GM12874 (cell line): Measurements from ENCODE around the gene TNRC6B.

ENCODE experiments used
- CTCF ChIP-seq: IDR thresholded peaks from 2 replicates; pipeline ENCODE4 v1.5.1; 2011; ENCODE audit warnings: low read depth, mild to moderate bottlenecking, control low read depth, low read length, moderate library complexity; ENCODE audit not compliant: insufficient read depth

The TNRC6B gene

DNA sequence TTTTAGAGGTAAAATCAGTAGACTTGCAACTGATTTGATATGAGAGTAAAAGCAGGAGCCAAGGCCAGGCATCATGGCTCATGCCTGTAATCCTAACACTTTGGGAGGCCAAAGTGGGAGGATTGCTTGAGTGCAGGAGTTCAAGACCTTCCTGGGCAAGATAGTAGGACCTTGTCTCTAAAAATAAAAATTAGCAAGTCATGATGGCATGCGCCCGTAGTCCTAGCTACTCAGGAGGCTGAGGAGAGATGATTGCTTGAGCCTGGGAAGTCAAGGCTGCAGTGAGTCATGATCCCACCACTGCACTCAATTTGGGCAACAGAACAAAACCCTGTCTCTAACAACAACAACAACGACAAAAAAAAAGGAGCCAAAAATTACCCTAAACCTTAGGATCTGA, 206.2 kb downstream of the TNRC6B start:
- no peak for TF ChIP-seq CTCF

GRCh38 chr22:40385036-40385782, 207.5 kb downstream of the TNRC6B start:
- no peak for TF ChIP-seq CTCF
